Activated B cell treated with CpG ODN at 0.5 μM for 24 hours (primary cell): Measurements from ENCODE around the gene WRNIP1. TPM values are rescaled to one million over a fixed set of nuclear protein-coding genes. Genes with fewer than 3 reads are reported as not detected.

Experiments used
- ATAC-seq: fragments of 200-7000 bp; cut with Tn5 transposase; one replicate; pipeline ENCODE4 v1.10.0; 2021; ENCODE audit warnings: low read depth, mild to moderate bottlenecking, moderate library complexity
- CTCF ChIA-PET: fragments of 350-600 bp; sonication (Branson Sonifier 250); formaldehyde crosslinking; loops from one replicate; lab custom pipeline; 2021; ENCODE audit warnings: antibody characterized with exemption; lab: Charles Lee
- POLR2A ChIA-PET: fragments of 350-600 bp; sonication (Branson Sonifier 250); formaldehyde crosslinking; loops from one replicate; lab custom pipeline; 2021; ENCODE audit warnings: antibody characterized with exemption; lab: Charles Lee
- DNase-seq: peaks from one replicate; pipeline ENCODE4 v3.0.0; 2022
- H3K27ac Mint-ChIP-seq: one replicate; pipeline ENCODE4 v1.8.0; 2020; ENCODE audit warnings: mixed read lengths
- H3K27me3 Mint-ChIP-seq: one replicate; pipeline ENCODE4 v1.8.0; 2021; ENCODE audit warnings: mixed read lengths
- H3K36me3 Mint-ChIP-seq: one replicate; pipeline ENCODE4 v1.8.0; 2021; ENCODE audit warnings: low read depth, mixed read lengths
- H3K4me1 Mint-ChIP-seq: one replicate; pipeline ENCODE4 v1.8.0; 2021; ENCODE audit warnings: mixed read lengths
- H3K4me3 Mint-ChIP-seq: one replicate; pipeline ENCODE4 v1.8.0; 2020; ENCODE audit warnings: mild to moderate bottlenecking, mixed read lengths
- H3K9me3 Mint-ChIP-seq: one replicate; pipeline ENCODE4 v1.8.0; 2020; ENCODE audit warnings: mixed read lengths
- intact Hi-C: fragments of 100-400 bp; cut with micrococcal nuclease; formaldehyde crosslinking; loops from one replicate; pipeline ENCODE4 v1.15.1; 2024
- total RNA-seq: library from RNA; stranded (reverse); gene quantifications from 2 replicates; pipeline ENCODE4 v1.2.3, GENCODE V29; 2022
- TF ChIP-seq, protein P1 (sequence below): fragments of 200-600 bp; IDR thresholded peaks from one replicate; pipeline ENCODE4 v1.8.0; 2022; ENCODE audit warnings: antibody characterized with exemption, mild to moderate bottlenecking

Gene WRNIP1
- total RNA-seq, 1 donor from 2014 or later: 31.9 TPM

DNA sequence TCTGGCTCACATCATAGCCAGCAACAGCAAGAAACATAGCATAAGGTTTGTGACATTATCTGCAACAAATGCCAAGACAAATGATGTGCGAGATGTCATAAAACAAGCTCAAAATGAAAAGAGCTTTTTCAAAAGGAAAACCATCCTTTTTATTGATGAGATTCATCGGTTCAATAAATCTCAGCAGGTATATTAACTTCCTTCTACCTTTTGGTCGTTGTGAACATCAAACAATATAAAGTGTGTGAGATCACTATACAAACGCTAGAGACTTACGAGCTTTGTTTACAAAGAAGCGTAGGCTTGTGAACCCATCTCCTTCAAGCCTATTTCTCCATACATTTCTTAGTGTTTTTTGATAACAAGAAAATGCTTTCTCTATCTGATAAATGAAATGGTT is 3.5 kb downstream of the WRNIP1 start:
- TF ChIP-seq, protein P1, sequence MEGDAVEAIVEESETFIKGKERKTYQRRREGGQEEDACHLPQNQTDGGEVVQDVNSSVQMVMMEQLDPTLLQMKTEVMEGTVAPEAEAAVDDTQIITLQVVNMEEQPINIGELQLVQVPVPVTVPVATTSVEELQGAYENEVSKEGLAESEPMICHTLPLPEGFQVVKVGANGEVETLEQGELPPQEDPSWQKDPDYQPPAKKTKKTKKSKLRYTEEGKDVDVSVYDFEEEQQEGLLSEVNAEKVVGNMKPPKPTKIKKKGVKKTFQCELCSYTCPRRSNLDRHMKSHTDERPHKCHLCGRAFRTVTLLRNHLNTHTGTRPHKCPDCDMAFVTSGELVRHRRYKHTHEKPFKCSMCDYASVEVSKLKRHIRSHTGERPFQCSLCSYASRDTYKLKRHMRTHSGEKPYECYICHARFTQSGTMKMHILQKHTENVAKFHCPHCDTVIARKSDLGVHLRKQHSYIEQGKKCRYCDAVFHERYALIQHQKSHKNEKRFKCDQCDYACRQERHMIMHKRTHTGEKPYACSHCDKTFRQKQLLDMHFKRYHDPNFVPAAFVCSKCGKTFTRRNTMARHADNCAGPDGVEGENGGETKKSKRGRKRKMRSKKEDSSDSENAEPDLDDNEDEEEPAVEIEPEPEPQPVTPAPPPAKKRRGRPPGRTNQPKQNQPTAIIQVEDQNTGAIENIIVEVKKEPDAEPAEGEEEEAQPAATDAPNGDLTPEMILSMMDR: no peak
- DNase-seq: no peak
- no peak for ATAC-seq
- intact Hi-C loops: loop anchor here (5.0 kb wide), 1 partner anchor 589 kb away; no protein-coding TSS in a partner anchor
- Mint-ChIP-seq H3K36me3 (peaks cover 36% of the 10 kb centered on the region), H3K27me3 (no peaks in the 10 kb centered on the region), H3K4me1 (peaks cover 38% of the 10 kb centered on the region), H3K9me3 (no peaks in the 10 kb centered on the region), H3K27ac (no peak overlapping the region), H3K4me3 (peak overlapping the region; percentile 54)
- CTCF ChIA-PET: interaction anchor here (0.6 to 2.8 kb wide), 3 partner anchors 12 to 163 kb away, joined by 4 to 13 read pairs (median 4); no protein-coding TSS in a partner anchor
- POLR2A ChIA-PET: interaction anchor here (1.8 kb wide), 1 partner anchor 73 kb away, joined by 8 read pairs; the partner anchor contains the start of gene SERPINB1

DNA sequence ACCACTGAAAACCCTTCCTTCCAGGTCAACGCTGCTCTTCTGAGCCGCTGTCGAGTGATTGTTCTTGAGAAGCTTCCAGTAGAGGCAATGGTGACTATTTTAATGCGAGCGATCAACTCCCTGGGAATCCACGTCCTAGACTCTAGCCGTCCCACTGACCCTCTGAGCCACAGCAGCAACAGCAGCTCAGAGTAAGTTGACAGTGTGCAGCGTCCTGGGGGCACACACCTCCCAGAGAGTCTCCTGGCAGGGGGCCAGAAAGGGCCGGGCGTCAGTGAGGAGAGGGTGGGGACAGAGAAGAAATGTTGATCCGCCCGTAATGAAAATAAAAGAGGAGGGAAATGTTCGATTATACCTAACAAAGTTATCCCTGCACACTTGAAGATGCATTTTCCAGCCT is 5.0 kb downstream of the WRNIP1 start:
- ChIA-PET POLR2A (interaction anchor here (0.6 kb wide), 1 partner anchor 167 kb away, joined by 3 read pairs; no protein-coding TSS in a partner anchor), CTCF (interaction anchor here (1.3 to 1.7 kb wide), 2 partner anchors 21 to 162 kb away, joined by 4 to 5 read pairs; no protein-coding TSS in a partner anchor)
- TF ChIP-seq, protein P1: no peak
- Mint-ChIP-seq H3K4me1 (peaks cover 32% of the 10 kb centered on the region), H3K9me3 (no peaks in the 10 kb centered on the region), H3K27ac (no peak overlapping the region), H3K27me3 (no peaks in the 10 kb centered on the region), H3K4me3 (no peak overlapping the region), H3K36me3 (peaks cover 46% of the 10 kb centered on the region)
- no peak for DNase-seq
- no peak for ATAC-seq
- intact Hi-C loops: no loop called here

DNA sequence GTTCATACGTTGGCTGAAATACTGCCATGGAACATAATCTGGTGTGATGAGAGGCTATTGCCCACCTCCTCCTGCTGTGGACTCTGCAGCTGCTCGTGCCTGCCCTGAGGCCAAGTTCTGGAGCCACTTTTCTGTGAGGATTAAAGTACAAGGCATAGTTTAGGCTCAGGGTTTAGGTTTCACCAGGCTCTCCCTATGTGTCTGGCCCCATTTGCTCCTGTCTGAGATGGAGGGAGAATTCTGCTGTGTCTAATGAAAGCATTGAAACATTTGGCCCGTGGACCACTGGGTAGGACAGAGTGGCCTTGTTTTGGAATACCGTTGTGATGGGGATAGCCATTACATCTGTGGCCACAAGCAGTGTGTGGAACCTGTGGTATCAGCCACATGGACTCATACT is 5.9 kb downstream of the WRNIP1 start:
- H3K9me3 Mint-ChIP-seq: no peaks in the 10 kb centered on the region
- no peaks in the 10 kb centered on the region for H3K27me3 Mint-ChIP-seq
- no peak overlapping the region for H3K27ac Mint-ChIP-seq
- H3K4me3 Mint-ChIP-seq: no peak overlapping the region
- TF ChIP-seq, protein P1: no peak
- ATAC-seq (no peak), DNase-seq (no peak)
- peaks cover 50% of the 10 kb centered on the region for H3K36me3 Mint-ChIP-seq
- ChIA-PET POLR2A (interaction anchor here (0.5 kb wide), 1 partner anchor 387 kb away, joined by 7 read pairs; no protein-coding TSS in a partner anchor), CTCF (no interaction called here)
- peaks cover 34% of the 10 kb centered on the region for H3K4me1 Mint-ChIP-seq
- intact Hi-C loops: no loop called here

DNA sequence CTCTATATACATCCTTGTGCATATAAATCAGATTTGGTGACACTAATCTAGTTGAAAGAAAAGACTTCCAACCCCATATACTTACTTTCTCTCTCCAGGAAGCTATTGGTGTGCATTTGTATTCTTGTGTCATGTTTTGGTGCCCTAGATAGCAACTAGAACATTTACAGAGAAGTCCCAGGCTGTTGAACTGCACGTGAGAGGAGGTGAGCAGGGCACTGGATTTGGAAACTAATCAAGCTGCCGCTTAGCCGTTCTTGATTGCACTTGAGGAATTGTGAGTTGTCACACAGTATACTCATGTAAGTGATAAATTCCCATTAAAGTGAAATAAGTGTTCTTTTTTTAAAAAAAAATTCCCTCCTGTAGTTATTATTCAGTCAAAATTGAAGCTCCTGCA is 7.6 kb downstream of the WRNIP1 start:
- peaks cover 22% of the 10 kb centered on the region for H3K4me1 Mint-ChIP-seq
- POLR2A ChIA-PET: no interaction called here

DNA sequence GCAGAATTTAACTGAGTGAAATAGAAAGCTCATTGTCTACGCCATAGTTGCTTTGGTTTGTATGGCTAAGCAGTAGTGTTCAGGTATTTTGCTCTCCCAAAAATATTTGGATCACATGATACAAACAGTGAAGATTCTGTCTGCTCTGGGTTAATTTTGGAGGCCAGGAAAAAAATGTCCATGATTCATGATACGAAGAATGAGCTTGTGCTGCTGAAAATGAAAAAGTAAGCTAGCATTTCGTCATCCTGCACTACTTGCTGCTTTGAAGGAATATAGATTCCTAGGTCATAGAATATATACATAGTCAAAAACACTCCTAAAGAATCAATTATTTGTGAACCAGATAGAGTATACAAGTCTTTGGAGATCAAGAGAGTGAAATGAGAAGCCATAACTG is 8.3 kb downstream of the WRNIP1 start:
- intact Hi-C loops: no loop called here
- DNase-seq (no peak), ATAC-seq (no peak)
- H3K27me3 Mint-ChIP-seq: no peaks in the 10 kb centered on the region
- peaks cover 59% of the 10 kb centered on the region for H3K36me3 Mint-ChIP-seq
- no peaks in the 10 kb centered on the region for H3K9me3 Mint-ChIP-seq
- H3K4me1 Mint-ChIP-seq: peaks cover 16% of the 10 kb centered on the region
- TF ChIP-seq, protein P1: no peak
- ChIA-PET POLR2A (interaction anchor here (0.6 to 1.0 kb wide), 2 partner anchors 8 to 290 kb away, joined by 3 to 4 read pairs; partner anchors contain the start of gene WRNIP1), CTCF (interaction anchor here (1.2 kb wide), 1 partner anchor 23 kb away, joined by 4 read pairs; no protein-coding TSS in a partner anchor)
- no peak overlapping the region for H3K27ac Mint-ChIP-seq
- no peak overlapping the region for H3K4me3 Mint-ChIP-seq

More for the DNA sequence above, 7.6 kb downstream of the WRNIP1 start:
- Mint-ChIP-seq H3K9me3 (no peaks in the 10 kb centered on the region), H3K4me3 (no peak overlapping the region), H3K27ac (no peak overlapping the region), H3K27me3 (no peaks in the 10 kb centered on the region), H3K36me3 (peaks cover 60% of the 10 kb centered on the region)
- ATAC-seq (no peak), DNase-seq (no peak)
- intact Hi-C loops: no loop called here
- TF ChIP-seq, protein P1: no peak
- CTCF ChIA-PET: interaction anchor here (1.2 kb wide), 2 partner anchors 19 to 23 kb away, joined by 4 read pairs; no protein-coding TSS in a partner anchor
